HG02870 (cell line): ENCODE data around the gene GOLIM4.
A peak's percentile ranks its signal among the peaks of the same experiment; 100 is the strongest.
"Not testable (repeated sequence)": the region's sequence is repeated elsewhere in the genome, so short reads cannot be mapped to it uniquely, and the experiment has no call there.

Experiments
- ATAC-seq: cut with Tn5 transposase; IDR thresholded peaks from one replicate; pipeline ENCODE4 v1.9.1; 2021; ENCODE audit warnings: mild to moderate bottlenecking, moderate library complexity; ENCODE audit not compliant: unreplicated experiment

Gene GOLIM4

GRCh38 chr3:168049367-168049974 lies 46.3 kb downstream of the GOLIM4 start:
- ATAC-seq: no peak

DNA sequence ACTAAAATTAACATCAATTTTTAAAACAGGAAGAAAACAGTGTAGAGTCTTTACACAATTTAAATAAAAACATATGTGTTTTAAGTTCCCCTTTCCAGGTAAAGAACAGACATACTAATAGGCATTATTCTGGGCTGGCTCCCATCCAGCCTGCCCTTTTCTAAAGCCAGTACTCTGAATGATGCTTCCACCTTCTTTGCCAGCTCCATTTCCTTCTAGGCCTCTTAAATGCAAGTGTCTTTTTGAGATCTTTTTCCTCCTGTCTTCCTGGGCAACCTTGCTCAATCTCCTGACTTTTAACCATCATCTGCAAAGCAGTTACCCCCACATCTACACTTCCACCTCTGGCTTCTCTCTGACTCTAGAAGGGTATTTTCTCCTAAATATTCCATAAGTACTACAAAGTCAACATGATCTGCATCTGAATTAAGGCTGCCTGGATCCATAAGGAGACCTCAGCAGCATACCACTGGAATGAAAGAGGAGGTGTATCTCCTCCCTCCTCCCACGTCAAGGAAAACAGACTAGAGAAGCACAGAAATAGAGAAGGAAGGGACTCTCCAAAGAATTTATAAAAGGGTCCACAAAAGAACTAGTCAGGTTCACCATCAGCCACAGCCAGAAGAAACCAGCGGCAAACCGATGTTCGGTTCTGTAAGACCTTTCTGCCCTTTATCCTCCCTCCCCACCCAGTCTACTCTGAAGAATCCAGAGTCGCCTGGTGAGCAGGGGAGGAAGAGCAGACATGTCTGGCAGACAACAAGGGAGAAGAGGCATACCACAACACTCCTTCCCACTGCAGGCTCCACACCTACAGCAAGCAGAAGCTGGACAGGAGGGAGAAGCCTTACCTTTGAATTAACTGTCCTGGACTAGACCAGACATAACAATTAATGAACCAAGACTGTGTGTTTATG lies 47.1 kb downstream of the GOLIM4 start:
- no peak for ATAC-seq

DNA sequence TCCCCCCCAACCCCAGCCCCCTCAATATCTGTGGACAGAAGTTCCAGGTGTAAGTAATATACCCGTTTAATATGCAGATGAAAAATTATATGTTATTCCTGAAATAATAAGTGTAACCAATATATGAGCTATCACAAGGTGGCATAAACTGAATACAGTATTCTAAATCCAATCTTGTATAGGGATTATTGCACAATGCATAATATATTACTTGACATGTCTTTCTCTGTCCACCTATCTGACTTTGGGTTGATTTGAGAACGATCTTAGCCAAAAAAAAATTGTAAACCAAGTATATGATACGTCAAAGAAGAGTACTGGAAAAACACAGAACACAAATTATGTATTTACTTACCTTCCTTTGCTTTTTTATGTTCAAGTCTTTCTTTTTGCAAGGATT lies 47.8 kb downstream of the GOLIM4 start:
- no peak for ATAC-seq

DNA sequence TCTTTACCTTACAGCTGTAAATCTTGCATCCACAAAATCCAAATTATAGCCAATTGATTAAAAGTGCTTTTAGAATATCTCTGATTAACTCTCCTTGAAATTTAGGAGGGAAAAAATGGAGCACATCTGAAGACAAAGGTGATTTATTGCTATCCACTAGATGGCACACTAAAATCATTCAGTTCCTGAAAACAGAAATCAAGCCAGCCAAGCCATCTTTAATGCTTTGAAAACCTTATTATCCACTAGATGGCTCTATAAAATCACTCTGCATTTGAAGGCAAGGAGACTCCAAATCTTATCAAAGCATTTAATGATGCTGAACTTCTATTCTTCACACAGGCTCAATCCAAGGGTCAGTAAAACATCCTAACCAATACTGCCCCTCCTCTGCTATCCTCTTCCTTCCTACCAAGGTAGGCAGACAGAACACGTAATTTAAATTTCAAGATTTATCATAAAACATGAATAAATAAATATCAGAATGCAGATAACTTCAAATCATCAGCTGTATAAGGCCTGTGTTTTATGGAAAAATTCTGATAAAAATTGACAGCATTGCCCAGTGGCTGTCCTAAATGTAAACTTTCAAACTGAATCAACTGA lies 48.4 kb downstream of the GOLIM4 start:
- ATAC-seq: peak; percentile 50

GRCh38 chr3:168044049-168044448 lies 51.7 kb downstream of the GOLIM4 start:
- ATAC-seq: no peak

DNA sequence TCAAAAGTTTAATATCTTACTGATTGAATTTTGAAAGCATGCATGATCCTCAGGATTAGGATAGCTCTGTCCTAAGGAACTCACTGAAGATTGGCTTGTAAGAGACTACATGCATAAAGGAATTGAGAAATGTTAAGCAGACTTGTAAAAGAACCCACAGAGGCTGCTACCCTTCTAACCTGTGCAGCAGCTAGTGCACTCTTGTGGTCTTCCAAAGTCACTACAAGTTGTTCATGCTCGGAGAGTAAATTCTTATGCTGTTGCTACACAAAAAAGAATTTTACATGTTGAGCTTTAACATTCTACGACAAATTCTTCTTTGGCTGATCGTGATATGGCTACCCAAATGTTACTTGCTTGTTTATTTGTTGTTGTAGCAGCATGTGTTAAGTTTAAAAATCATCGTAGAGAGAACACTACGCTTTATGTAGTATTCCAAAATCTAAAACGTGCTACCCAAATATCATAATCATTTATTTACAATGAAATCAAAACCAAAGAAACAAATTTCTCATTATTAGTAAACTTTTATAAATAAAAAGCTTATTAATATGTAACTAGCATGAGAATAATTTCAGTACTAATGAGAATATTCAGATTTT lies 55.0 kb downstream of the GOLIM4 start:
- peak; percentile 85 for ATAC-seq

GRCh38 chr3:168037020-168037419 lies 58.7 kb downstream of the GOLIM4 start:
- no peak for ATAC-seq

DNA sequence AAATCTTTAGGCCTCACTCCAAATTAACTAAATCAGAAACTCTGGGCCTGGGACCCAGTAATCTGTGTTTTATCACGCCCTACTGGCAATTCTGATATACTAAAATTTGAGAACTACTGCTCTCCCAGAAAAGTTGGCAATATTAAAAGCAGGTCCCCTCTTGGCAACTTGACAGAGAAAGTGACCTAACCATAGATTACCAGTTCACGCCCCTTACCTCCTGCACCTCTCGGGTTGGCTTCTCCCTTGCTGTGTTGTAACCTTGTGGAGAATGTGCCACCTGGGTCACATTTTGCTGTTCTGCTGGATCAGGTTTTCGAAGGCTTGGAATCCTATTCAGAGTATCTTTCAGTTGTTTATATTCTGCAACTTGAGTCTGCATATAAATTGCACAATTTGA lies 59.1 kb downstream of the GOLIM4 start:
- ATAC-seq: no peak

DNA sequence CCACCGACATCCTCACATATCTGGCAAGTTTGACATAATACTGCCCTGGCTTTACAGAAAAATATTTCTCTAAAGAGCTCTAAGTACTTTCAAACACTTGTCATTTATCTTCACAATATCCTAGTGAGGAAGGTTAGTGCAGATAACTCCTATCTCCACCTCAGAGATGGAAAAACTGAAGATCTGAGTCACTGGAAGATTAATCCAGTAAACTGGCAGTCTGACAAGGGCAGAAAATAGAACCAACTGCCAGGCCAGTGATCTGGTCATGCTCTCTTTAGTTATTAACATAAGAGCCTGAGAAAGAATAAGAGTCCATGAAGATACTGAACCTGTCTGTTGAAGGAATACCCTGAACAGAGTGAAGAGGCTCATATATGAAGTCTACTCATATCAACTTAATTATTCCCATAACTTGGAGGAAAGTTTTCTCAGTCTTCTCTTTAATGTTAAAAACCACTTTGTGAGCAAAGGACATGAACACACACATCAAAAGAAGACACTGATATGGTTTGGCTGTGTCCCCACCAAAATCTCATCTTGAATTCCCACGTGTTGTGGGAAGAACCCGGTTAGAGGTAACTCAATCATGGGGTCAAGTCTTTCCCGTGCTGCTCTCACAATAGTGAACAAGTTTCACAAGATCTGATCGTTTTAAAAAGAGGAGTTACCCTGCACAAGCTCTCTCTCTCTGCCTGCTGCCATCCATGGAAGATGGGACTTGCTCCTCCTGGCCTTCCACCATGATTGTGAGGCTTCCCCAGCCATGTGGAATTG lies 61.4 kb downstream of the GOLIM4 start:
- ATAC-seq: no peak

DNA sequence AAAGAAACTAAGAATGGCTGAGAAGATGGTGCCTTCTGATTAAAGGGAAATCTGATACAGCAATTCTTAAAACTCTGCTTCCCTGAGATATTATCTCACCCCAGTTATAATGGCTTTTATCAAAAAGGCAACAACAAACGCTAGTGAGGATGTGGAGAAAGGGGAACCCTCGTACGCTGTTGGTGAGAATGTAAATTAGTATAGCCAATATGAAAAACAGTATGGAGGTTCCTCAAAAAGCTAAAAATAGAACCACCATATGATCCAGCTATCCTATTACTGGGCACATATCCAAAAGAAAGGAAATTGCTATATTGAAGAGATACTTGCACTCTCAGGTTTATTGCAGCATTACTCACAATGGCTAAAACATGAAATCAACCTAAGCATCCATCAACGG lies 65.1 kb downstream of the GOLIM4 start:
- ATAC-seq: no peak

- no peak for ATAC-seq
These were observed 66.0 kb downstream of the GOLIM4 start for GRCh38 chr3:168029705-168030104.

DNA sequence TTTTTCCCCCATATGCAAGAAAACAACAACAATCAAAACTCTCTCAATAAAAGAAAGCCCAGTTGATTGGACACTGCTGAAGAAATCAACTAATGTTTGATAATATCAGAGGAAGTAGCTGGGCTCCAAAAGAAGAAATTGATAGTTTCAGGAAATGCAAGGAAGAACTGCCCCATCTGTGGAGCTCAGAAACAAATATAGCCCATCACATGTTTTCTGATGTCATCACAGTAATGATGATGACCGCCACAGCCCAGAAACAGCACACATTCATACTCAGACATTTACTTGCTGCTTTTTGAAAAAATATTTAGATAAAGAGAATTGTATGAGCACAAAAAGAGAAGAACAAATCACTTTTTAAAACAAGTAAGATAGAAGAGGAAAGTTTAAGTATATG lies 67.6 kb downstream of the GOLIM4 start:
- ATAC-seq: no peak

DNA sequence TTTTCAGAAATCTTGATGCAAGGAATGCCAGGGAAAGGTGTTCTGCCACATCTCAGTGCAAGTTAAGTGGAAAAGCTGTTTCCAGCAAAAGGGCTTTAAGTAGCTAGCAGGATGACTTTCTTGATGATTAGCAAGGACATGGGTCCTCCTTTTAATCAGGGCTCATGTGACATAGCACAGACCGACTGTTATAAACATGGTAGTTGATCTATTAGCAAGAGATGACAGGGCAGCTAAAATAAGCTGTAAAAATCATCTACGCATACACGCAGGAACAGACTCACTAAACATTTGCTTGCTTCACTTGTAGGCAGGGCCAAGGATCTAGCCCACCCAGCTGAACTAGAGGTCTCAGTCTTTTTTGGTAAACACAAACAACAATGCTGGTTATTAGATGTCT lies 69.0 kb downstream of the GOLIM4 start:
- no peak for ATAC-seq

- ATAC-seq: no peak
These were observed 70.6 kb downstream of the GOLIM4 start for GRCh38 chr3:168025076-168025475.

- ATAC-seq: no peak
These were observed 71.2 kb downstream of the GOLIM4 start for GRCh38 chr3:168024537-168024941.

DNA sequence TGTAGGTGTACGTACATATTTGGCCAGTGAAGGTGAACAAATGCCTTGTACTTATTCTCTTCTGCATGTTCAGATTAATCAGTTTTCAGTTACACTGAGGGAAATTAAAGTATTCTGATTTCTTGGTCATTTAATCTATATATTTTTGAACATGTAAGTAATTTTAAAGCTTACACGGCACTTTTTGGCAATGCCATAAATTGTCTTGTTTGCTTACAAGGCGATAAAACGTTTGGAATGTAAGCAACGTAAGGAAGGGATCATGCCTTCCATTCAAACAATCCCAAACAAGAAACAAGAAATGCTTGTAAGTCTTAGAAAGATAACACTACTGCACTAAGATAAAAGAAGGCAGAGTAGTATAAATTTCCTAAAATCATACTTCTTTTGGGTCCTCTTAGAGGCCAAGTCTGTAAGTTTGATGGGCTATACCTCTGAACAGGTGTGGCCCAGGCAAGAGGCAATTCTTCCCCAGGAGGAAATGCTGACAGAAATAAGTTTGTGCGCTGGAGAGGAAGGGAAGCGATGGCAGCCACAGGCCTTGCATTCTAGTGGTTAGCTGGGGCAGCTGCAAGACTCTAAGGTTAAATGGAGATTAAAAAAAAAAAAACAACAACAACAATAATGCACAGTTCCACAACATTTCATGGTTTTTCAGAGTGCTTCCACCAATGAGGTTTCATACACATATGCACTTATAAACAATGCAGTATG lies 73.8 kb downstream of the GOLIM4 start:
- no peak for ATAC-seq

DNA sequence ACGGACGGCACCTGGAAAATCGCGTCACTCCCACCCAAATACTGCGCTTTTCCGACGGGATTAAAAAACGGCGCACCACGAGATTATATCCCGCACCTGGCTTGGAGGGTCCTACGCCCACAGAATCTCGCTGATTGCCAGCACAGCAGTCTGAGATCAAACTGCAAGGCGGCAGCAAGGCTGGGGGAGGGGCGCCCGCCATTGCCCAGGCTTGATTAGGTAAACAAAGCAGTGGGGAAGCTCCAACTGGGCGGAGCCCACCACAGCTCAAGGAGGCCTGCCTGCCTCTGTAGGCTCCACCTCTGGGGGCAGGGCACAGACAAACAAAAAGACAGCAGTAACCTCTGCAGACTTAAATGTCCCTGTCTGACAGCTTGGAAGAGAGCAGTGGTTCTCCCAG lies 84.4 kb downstream of the GOLIM4 start:
- not testable (repeated sequence) for ATAC-seq

- ATAC-seq: no peak
These were observed 89.1 kb downstream of the GOLIM4 start for GRCh38 chr3:168006584-168006983.

- ATAC-seq: no peak
These were observed 91.8 kb downstream of the GOLIM4 start for GRCh38 chr3:168003911-168004310.

DNA sequence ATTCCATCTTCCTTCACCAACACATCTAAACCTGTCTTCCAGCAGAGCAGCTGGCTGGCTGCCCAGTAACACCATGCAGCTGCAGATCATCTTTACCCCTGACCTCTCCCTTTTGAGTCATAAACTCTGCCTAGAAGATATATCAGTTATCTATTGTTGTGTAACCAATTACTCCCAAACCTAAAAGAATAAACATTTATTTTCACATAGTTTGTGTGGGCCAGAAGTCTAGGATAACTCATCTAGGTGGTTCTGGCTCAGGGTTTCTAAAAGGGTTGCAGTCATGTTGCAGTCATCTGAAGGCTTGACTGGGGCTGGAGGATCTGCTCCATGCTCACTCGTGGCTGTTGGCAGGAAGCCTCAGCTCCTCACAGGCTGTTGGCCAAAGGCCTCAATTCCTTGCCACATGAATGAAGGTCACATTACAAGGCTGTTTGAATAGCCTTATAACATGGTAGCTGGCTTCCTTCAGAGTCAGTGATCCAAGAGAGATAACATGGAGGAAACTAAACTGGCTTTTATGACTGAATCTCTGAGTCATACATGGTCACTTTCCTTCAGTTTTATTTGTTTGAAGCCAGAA lies 92.8 kb downstream of the GOLIM4 start:
- no peak for ATAC-seq
